GM23338 (cell line): ENCODE measurements around the gene AATF. TPM values are rescaled to one million over a fixed set of nuclear protein-coding genes. Genes with fewer than 3 reads are reported as not detected.
A peak's percentile ranks its signal among the peaks of the same experiment; 100 is the strongest.

Source experiments
- ATAC-seq: fragments of 200-7000 bp; cut with Tn5 transposase; 3 replicates; pipeline ENCODE4 v1.9.1; 2020
- DNase-seq: peaks from one replicate; pipeline ENCODE4 v3.0.0-alpha.2; 2015; ENCODE audit warnings: low spot score
- H2AFZ ChIP-seq: fragments of 200-600 bp; sonication (generic); 2 replicates; pipeline ENCODE4 v1.8.0; 2016; ENCODE audit warnings: antibody characterized with exemption, mild to moderate bottlenecking, moderate library complexity
- H3F3A ChIP-seq: fragments of 200-600 bp; sonication (generic); replicated peaks from 2 replicates; pipeline ENCODE4 v1.8.0; 2017; ENCODE audit warnings: antibody characterized with exemption, mixed run types, low read depth
- H3K27ac ChIP-seq: fragments of 200-600 bp; sonication (generic); 2 replicates; pipeline ENCODE4 v1.6.1; 2016; ENCODE audit warnings: low read depth
- H3K27me3 ChIP-seq: fragments of 200-600 bp; sonication (generic); 2 replicates; pipeline ENCODE4 v1.8.0; 2016; ENCODE audit warnings: mild to moderate bottlenecking, mixed run types, moderate library complexity; ENCODE audit not compliant: insufficient read depth
- H3K36me3 ChIP-seq: fragments of 200-600 bp; sonication (generic); 2 replicates; pipeline ENCODE4 v1.8.0; 2016; ENCODE audit warnings: mild to moderate bottlenecking; ENCODE audit not compliant: insufficient read depth
- H3K4me1 ChIP-seq: fragments of 200-600 bp; sonication (generic); 2 replicates; pipeline ENCODE4 v1.8.0; 2016; ENCODE audit warnings: mild to moderate bottlenecking, moderate library complexity; ENCODE audit not compliant: insufficient read depth
- H3K4me2 ChIP-seq: fragments of 200-600 bp; sonication (generic); 2 replicates; pipeline ENCODE4 v1.7.1; 2017; ENCODE audit warnings: mixed run types
- H3K4me3 ChIP-seq: fragments of 200-600 bp; sonication (generic); 2 replicates; pipeline ENCODE4 v1.6.1; 2016; ENCODE audit warnings: mixed run types
- H3K79me2 ChIP-seq: fragments of 200-600 bp; sonication (generic); replicated peaks from 2 replicates; pipeline ENCODE4 v1.8.0; 2017; ENCODE audit warnings: mild to moderate bottlenecking; ENCODE audit not compliant: insufficient read depth
- H3K9me2 ChIP-seq: fragments of 200-600 bp; sonication (generic); 2 replicates; pipeline ENCODE4 v1.8.0; 2017; ENCODE audit not compliant: insufficient read depth
- H4K20me1 ChIP-seq: fragments of 200-600 bp; sonication (generic); replicated peaks from 2 replicates; pipeline ENCODE4 v1.8.0; 2017; ENCODE audit warnings: mild to moderate bottlenecking; ENCODE audit not compliant: insufficient read depth
- H3K27ac Mint-ChIP-seq: 2 replicates; pipeline ENCODE4 v1.8.0; 2020; ENCODE audit warnings: inconsistent platforms, mild to moderate bottlenecking, moderate library complexity, mixed read lengths
- H3K27me3 Mint-ChIP-seq: 3 replicates; pipeline ENCODE4 v1.8.0; 2022; ENCODE audit warnings: low read depth, mild to moderate bottlenecking, moderate library complexity, mixed read lengths, inconsistent platforms; ENCODE audit not compliant: insufficient read depth, poor library complexity
- H3K36me3 Mint-ChIP-seq: 3 replicates; pipeline ENCODE4 v1.8.0; 2021; ENCODE audit warnings: low read depth, mild to moderate bottlenecking, inconsistent platforms, moderate library complexity, mixed read lengths
- H3K4me1 Mint-ChIP-seq: 3 replicates; pipeline ENCODE4 v1.8.0; 2020; ENCODE audit warnings: mild to moderate bottlenecking, inconsistent platforms, mixed read lengths
- H3K4me3 Mint-ChIP-seq: 3 replicates; pipeline ENCODE4 v1.8.0; 2021; ENCODE audit warnings: moderate library complexity, mild to moderate bottlenecking, inconsistent platforms, mixed read lengths
- H3K9me3 Mint-ChIP-seq: 3 replicates; pipeline ENCODE4 v1.8.0; 2020; ENCODE audit warnings: moderate library complexity, mild to moderate bottlenecking, inconsistent platforms, mixed read lengths
- CREB1 ChIP-seq: fragments of 250-450 bp; sonication (Bioruptor Pico); IDR thresholded peaks from 2 replicates; pipeline ENCODE4 v1.5.0; 2020; ENCODE audit warnings: low read depth, mild to moderate bottlenecking, moderate library complexity
- EZH2 ChIP-seq: fragments of 200-600 bp; sonication (generic); IDR thresholded peaks from one replicate; pipeline ENCODE4 v1.8.0; 2017; ENCODE audit warnings: antibody characterized with exemption, mild to moderate bottlenecking, low read depth; ENCODE audit not compliant: unreplicated experiment
- EZH2phosphoT487 ChIP-seq: fragments of 200-600 bp; sonication (generic); IDR thresholded peaks from one replicate; pipeline ENCODE4 v1.8.1; 2018; ENCODE audit warnings: antibody characterized with exemption; ENCODE audit not compliant: unreplicated experiment
- JUNB ChIP-seq: IDR thresholded peaks from one replicate; pipeline ENCODE4 v1.6.1; 2016; ENCODE audit warnings: antibody characterized with exemption; ENCODE audit not compliant: unreplicated experiment
- NANOG ChIP-seq: IDR thresholded peaks from 2 replicates; pipeline ENCODE4 v1.6.1; 2016; ENCODE audit warnings: antibody characterized with exemption, borderline replicate concordance
- polyA plus RNA-seq: library from polyadenylated mRNA; unstranded; fragments of >200 nt; fragmentation: Nextera tagmentation; extraction: Ambion mirVana; gene quantifications from 2 replicates; pipeline ENCODE4 v1.2.1, GENCODE V29; 2016
- total RNA-seq: library from RNA; depleted of rRNA; stranded (reverse); fragments of >200 nt; shearing (Covaris generic); gene quantifications from 2 replicates; pipeline ENCODE4 v1.2.3, GENCODE V29; 2014
- TF ChIP-seq, protein P1 (sequence below): fragments of 250-450 bp; sonication (Bioruptor Pico); IDR thresholded peaks from 2 replicates; pipeline ENCODE4 v1.5.0; 2020; ENCODE audit warnings: mild to moderate bottlenecking, moderate library complexity

Gene AATF
- total and polyA plus RNA-seq, 2 experiments from 2014 or later = 40.2 to 71.2 TPM

DNA sequence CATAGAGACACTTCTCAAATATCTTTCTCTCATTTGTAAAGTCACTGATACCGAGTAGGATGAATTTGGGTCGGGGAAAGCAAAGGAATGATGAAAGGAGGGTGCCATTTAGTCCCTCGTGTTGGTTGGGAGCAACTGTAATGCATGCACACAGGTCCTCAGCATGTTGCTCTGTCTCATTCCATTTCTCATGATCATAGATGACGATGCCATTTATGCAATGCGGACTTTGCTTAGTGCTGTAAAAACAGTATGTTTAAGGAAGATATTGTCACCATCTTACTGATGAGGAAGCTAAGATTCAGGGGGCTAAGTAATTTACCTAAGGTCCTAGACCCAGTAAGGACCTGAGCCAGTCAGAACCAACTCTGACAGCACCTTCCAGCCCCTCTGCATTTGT lies 100.1 kb downstream of the AATF start:
- Histone ChIP-seq H3K4me1 (peaks cover 39% of the 10 kb centered on the region), H3K79me2 (no peaks in the 10 kb centered on the region), H3K27me3 (no peaks in the 10 kb centered on the region), H3K4me3 (no peak overlapping the region), H4K20me1 (no peaks in the 10 kb centered on the region), H3K27ac (peak overlapping the region; percentile 15; the same call in 1 of the 2 replicates), H3K36me3 (0 out of 2 replicates have a peak, but pooled peaks cover 4% of the 10 kb centered on the region), H3K9me2 (no peaks in the 10 kb centered on the region), H3K4me2 (no peak overlapping the region), H2AFZ (no peak overlapping the region), H3F3A (peaks cover 19% of the 10 kb centered on the region; the same call in 1 of the 2 replicates)
- peaks cover 54% of the 10 kb centered on the region for H3K4me1 Mint-ChIP-seq
- no peak overlapping the region for H3K4me3 Mint-ChIP-seq
- H3K9me3 Mint-ChIP-seq = no peaks in the 10 kb centered on the region
- H3K27me3 Mint-ChIP-seq = peaks cover 11% of the 10 kb centered on the region
- 0 out of 3 replicates have a peak, but pooled peaks cover 3% of the 10 kb centered on the region for H3K36me3 Mint-ChIP-seq
- TF ChIP-seq, protein P1, sequence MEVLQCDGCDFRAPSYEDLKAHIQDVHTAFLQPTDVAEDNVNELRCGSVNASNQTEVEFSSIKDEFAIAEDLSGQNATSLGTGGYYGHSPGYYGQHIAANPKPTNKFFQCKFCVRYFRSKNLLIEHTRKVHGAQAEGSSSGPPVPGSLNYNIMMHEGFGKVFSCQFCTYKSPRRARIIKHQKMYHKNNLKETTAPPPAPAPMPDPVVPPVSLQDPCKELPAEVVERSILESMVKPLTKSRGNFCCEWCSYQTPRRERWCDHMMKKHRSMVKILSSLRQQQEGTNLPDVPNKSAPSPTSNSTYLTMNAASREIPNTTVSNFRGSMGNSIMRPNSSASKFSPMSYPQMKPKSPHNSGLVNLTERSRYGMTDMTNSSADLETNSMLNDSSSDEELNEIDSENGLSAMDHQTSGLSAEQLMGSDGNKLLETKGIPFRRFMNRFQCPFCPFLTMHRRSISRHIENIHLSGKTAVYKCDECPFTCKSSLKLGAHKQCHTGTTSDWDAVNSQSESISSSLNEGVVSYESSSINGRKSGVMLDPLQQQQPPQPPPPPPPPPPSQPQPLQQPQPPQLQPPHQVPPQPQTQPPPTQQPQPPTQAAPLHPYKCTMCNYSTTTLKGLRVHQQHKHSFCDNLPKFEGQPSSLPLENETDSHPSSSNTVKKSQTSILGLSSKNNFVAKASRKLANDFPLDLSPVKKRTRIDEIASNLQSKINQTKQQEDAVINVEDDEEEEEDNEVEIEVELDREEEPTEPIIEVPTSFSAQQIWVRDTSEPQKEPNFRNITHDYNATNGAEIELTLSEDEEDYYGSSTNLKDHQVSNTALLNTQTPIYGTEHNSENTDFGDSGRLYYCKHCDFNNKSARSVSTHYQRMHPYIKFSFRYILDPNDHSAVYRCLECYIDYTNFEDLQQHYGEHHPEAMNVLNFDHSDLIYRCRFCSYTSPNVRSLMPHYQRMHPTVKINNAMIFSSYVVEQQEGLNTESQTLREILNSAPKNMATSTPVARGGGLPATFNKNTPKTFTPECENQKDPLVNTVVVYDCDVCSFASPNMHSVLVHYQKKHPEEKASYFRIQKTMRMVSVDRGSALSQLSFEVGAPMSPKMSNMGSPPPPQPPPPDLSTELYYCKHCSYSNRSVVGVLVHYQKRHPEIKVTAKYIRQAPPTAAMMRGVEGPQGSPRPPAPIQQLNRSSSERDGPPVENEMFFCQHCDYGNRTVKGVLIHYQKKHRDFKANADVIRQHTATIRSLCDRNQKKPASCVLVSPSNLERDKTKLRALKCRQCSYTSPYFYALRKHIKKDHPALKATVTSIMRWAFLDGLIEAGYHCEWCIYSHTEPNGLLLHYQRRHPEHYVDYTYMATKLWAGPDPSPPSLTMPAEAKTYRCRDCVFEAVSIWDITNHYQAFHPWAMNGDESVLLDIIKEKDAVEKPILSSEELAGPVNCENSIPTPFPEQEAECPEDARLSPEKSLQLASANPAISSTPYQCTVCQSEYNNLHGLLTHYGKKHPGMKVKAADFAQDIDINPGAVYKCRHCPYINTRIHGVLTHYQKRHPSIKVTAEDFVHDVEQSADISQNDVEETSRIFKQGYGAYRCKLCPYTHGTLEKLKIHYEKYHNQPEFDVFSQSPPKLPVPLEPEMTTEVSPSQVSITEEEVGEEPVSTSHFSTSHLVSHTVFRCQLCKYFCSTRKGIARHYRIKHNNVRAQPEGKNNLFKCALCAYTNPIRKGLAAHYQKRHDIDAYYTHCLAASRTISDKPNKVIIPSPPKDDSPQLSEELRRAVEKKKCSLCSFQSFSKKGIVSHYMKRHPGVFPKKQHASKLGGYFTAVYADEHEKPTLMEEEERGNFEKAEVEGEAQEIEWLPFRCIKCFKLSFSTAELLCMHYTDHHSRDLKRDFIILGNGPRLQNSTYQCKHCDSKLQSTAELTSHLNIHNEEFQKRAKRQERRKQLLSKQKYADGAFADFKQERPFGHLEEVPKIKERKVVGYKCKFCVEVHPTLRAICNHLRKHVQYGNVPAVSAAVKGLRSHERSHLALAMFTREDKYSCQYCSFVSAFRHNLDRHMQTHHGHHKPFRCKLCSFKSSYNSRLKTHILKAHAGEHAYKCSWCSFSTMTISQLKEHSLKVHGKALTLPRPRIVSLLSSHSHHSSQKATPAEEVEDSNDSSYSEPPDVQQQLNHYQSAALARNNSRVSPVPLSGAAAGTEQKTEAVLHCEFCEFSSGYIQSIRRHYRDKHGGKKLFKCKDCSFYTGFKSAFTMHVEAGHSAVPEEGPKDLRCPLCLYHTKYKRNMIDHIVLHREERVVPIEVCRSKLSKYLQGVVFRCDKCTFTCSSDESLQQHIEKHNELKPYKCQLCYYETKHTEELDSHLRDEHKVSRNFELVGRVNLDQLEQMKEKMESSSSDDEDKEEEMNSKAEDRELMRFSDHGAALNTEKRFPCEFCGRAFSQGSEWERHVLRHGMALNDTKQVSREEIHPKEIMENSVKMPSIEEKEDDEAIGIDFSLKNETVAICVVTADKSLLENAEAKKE (CRISPR knock-in tag) = no peak
- TF ChIP-seq EZH2 = no peak
- no peak overlapping the region for H3K27ac Mint-ChIP-seq
- ATAC-seq (no peak), DNase-seq (no peak)

DNA sequence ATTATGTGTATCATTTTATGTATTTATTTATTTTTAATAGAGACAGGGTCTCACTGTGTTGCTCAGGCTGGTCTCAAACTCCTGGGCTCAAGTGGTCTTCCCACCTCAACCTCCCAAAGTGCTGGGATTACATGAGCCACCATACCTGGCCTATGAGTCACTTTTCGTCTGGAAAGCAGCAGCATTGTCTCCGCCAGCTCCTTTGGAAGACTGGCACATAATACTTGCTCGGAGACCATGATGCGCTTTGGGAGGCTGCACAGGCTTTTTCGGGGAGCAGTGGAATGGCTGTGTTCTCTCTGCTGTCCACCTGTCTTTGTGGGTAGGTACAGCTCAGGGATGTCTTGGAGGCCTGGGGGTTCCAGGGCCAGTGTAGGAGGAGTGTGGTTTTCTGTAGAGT lies 102.2 kb downstream of the AATF start:
- Mint-ChIP-seq H3K36me3 (0 out of 3 replicates have a peak, but pooled peaks cover 3% of the 10 kb centered on the region), H3K27me3 (peaks cover 13% of the 10 kb centered on the region), H3K4me1 (peaks cover 48% of the 10 kb centered on the region), H3K9me3 (no peaks in the 10 kb centered on the region), H3K27ac (peak overlapping the region; percentile 74; the same call in 1 of the 2 replicates), H3K4me3 (no peak overlapping the region)
- H2AFZ ChIP-seq = no peak overlapping the region
- H3K9me2 ChIP-seq = no peaks in the 10 kb centered on the region
- H3K4me3 ChIP-seq = no peak overlapping the region
- DNase-seq = no peak
- H3F3A ChIP-seq = peaks cover 20% of the 10 kb centered on the region; the same call in 1 of the 2 replicates
- H3K4me2 ChIP-seq = no peak overlapping the region
- peaks cover 20% of the 10 kb centered on the region for H3K4me1 ChIP-seq
- no peak for ATAC-seq
- H4K20me1 ChIP-seq = no peaks in the 10 kb centered on the region
- 0 out of 2 replicates have a peak overlapping the region, but pooled peaks have one; percentile 32 for H3K27ac ChIP-seq
- H3K27me3 ChIP-seq = no peaks in the 10 kb centered on the region
- H3K79me2 ChIP-seq = no peaks in the 10 kb centered on the region
- H3K36me3 ChIP-seq = peaks cover 4% of the 10 kb centered on the region; the same call in 1 of the 2 replicates
- no peak for TF ChIP-seq EZH2phosphoT487
- TF ChIP-seq, protein P1 (CRISPR knock-in tag) = no peak
- no peak for TF ChIP-seq NANOG
- no peak for TF ChIP-seq CREB1 (CRISPR knock-in tag)
- TF ChIP-seq JUNB = no peak
